Endodermal cell (in vitro differentiated cells): ENCODE results near the gene THRA. TPM values are rescaled to one million over a fixed set of nuclear protein-coding genes. Genes with fewer than 3 reads are reported as not detected.

Experiments used
- DNase-seq: peaks from one replicate; pipeline ENCODE4 v3.0.0-alpha.2; 2017
- H3K27ac ChIP-seq: 2 replicates; pipeline ENCODE4 v1.5.1; 2013; ENCODE audit warnings: mild to moderate bottlenecking, low read depth, low read length, moderate library complexity
- H3K27me3 ChIP-seq: 2 replicates; pipeline ENCODE4 v1.6.1; 2013; ENCODE audit warnings: mild to moderate bottlenecking, low read length, moderate library complexity; ENCODE audit not compliant: insufficient read depth, control insufficient read depth, poor library complexity, severe bottlenecking
- H3K36me3 ChIP-seq: 2 replicates; pipeline ENCODE4 v1.7.0; 2013; ENCODE audit warnings: mild to moderate bottlenecking, low read length, moderate library complexity; ENCODE audit not compliant: control insufficient read depth, insufficient read depth
- H3K4me1 ChIP-seq: one replicate; pipeline ENCODE4 v1.7.0; 2013; ENCODE audit warnings: low read length; ENCODE audit not compliant: control insufficient read depth, insufficient read depth
- H3K4me3 ChIP-seq: 2 replicates; pipeline ENCODE4 v1.5.1; 2013; ENCODE audit warnings: mild to moderate bottlenecking, low read length, moderate library complexity
- H3K9ac ChIP-seq: 2 replicates; pipeline ENCODE4 v1.6.1; 2013; ENCODE audit warnings: mild to moderate bottlenecking, low read length, moderate library complexity; ENCODE audit not compliant: poor library complexity, severe bottlenecking; ENCODE audit errors: extremely low read depth
- H3K9me3 ChIP-seq: 2 replicates; pipeline ENCODE4 v1.6.1; 2013; ENCODE audit warnings: mild to moderate bottlenecking, low read length, moderate library complexity; ENCODE audit not compliant: control insufficient read depth
- H3K27ac Mint-ChIP-seq: 2 replicates; pipeline ENCODE4 v1.8.0; 2020; ENCODE audit warnings: mixed read lengths
- H3K27me3 Mint-ChIP-seq: 2 replicates; pipeline ENCODE4 v1.8.0; 2021; ENCODE audit warnings: mild to moderate bottlenecking, mixed read lengths; ENCODE audit not compliant: insufficient read depth
- H3K36me3 Mint-ChIP-seq: 2 replicates; pipeline ENCODE4 v1.8.0; 2020; ENCODE audit warnings: low read depth, mixed read lengths
- H3K4me1 Mint-ChIP-seq: 2 replicates; pipeline ENCODE4 v1.8.0; 2020; ENCODE audit warnings: mixed read lengths
- H3K4me3 Mint-ChIP-seq: 2 replicates; pipeline ENCODE4 v1.8.0; 2020; ENCODE audit warnings: mild to moderate bottlenecking, moderate library complexity, mixed read lengths
- H3K9me3 Mint-ChIP-seq: 2 replicates; pipeline ENCODE4 v1.8.0; 2020; ENCODE audit warnings: mild to moderate bottlenecking, mixed read lengths
- CTCF ChIP-seq: fragments of 200-600 bp; sonication (generic); conservative IDR thresholded peaks from 2 replicates; pipeline ENCODE4 v1.5.0; 2021; ENCODE audit warnings: antibody characterized with exemption, mild to moderate bottlenecking
- WGBS, 2 experiments: methylation state at CpG; one replicate each; pipeline versions ENCODE4 v1.1.5 to v1.1.7; 2013; ENCODE audit warnings: missing lambda C conversion rate in 2 of 2, mixed read lengths in 1 of 2; ENCODE audit not compliant: insufficient coverage in 1 of 2, insufficient read length in 1 of 2; 5-methylcytosine and 5-hydroxymethylcytosine counted together
- total RNA-seq, 2 donors: library from RNA; stranded (reverse); fragmentation: NEBNext Ultra II Directional in 1 of 2; extraction: Animal tissue kit (Norgen Biotek cat#: 25700) in 1 of 2; gene quantifications; 2 replicates in 1 of 2; 3 replicates in 1 of 2; pipeline ENCODE4 v1.2.1, GENCODE V29; 2021

The THRA gene
- total RNA-seq, 2 donors from 2014 or later = 12.7 to 14.4 TPM

GRCh38 chr17:40056379-40057015 lies 6.3 kb upstream of the THRA start:
- Mint-ChIP-seq H3K9me3 (no peaks in the 10 kb centered on the region), H3K36me3 (peaks cover 17% of the 10 kb centered on the region), H3K4me1 (peaks cover 11% of the 10 kb centered on the region), H3K4me3 (no peak overlapping the region), H3K27ac (no peak overlapping the region), H3K27me3 (peaks cover 23% of the 10 kb centered on the region)
- H3K27ac ChIP-seq = no peak overlapping the region
- H3K36me3 ChIP-seq = peaks cover 10% of the 10 kb centered on the region
- no peak for DNase-seq
- WGBS, 2 experiments = 87 to 94% methylated on average over 6 of the region's 6 CpGs
- H3K27me3 ChIP-seq = peaks cover 8% of the 10 kb centered on the region
- no peaks in the 10 kb centered on the region for H3K4me1 ChIP-seq
- no peak for TF ChIP-seq CTCF
- H3K9ac ChIP-seq = no peak overlapping the region
- no peak overlapping the region for H3K4me3 ChIP-seq
- H3K9me3 ChIP-seq = no peaks in the 10 kb centered on the region

GRCh38 chr17:40058186-40058784 lies 4.5 kb upstream of the THRA start:
- no peak overlapping the region for H3K27ac Mint-ChIP-seq
- no peaks in the 10 kb centered on the region for H3K9me3 ChIP-seq
- no peak for TF ChIP-seq CTCF

GRCh38 chr17:40058865-40059264 lies 3.9 kb upstream of the THRA start:
- 93 to 100% methylated on average over 1 of the region's 1 CpG for WGBS, 2 experiments
- no peaks in the 10 kb centered on the region for H3K4me1 ChIP-seq

More at GRCh38 chr17:40058186-40058784, 4.5 kb upstream of the THRA start:
- Mint-ChIP-seq H3K9me3 (no peaks in the 10 kb centered on the region), H3K27me3 (peaks cover 32% of the 10 kb centered on the region), H3K4me1 (peaks cover 18% of the 10 kb centered on the region), H3K36me3 (peaks cover 3% of the 10 kb centered on the region), H3K4me3 (no peak overlapping the region)
- 90 to 95% methylated on average over 7 to 8 of the region's 8 CpGs for WGBS, 2 experiments
- peak; percentile 46 for DNase-seq
- H3K9ac ChIP-seq = no peak overlapping the region
- no peak overlapping the region for H3K4me3 ChIP-seq
- H3K4me1 ChIP-seq = no peaks in the 10 kb centered on the region
- H3K36me3 ChIP-seq = no peaks in the 10 kb centered on the region
- no peak overlapping the region for H3K27ac ChIP-seq
- H3K27me3 ChIP-seq = peaks cover 17% of the 10 kb centered on the region

More at GRCh38 chr17:40058865-40059264, 3.9 kb upstream of the THRA start:
- H3K9me3 Mint-ChIP-seq = no peaks in the 10 kb centered on the region
- no peak for TF ChIP-seq CTCF
- Histone ChIP-seq H3K36me3 (no peaks in the 10 kb centered on the region), H3K27ac (no peak overlapping the region), H3K27me3 (peaks cover 17% of the 10 kb centered on the region), H3K9me3 (no peaks in the 10 kb centered on the region), H3K4me3 (no peak overlapping the region), H3K9ac (no peak overlapping the region)
- H3K27me3 Mint-ChIP-seq = peaks cover 33% of the 10 kb centered on the region
- H3K36me3 Mint-ChIP-seq = peaks cover 1% of the 10 kb centered on the region
- no peak overlapping the region for H3K27ac Mint-ChIP-seq
- peaks cover 20% of the 10 kb centered on the region for H3K4me1 Mint-ChIP-seq
- no peak overlapping the region for H3K4me3 Mint-ChIP-seq
- DNase-seq = peak; percentile 53
